ENCODE data around the gene VPS13D. TPM values are rescaled to one million over a fixed set of nuclear protein-coding genes. Genes with fewer than 3 reads are reported as not detected.

VPS13D gene
- total RNA-seq, 1 experiment from 2014 or later = 20.2 TPM

GRCh38 chr1:12287869-12288268 is 58.0 kb downstream of the VPS13D start:
- Mint-ChIP-seq H3K9me3 (no peaks in the 10 kb centered on the region), H3K4me1 (no peaks in the 10 kb centered on the region), H3K27ac (no peak overlapping the region)

More at GRCh38 chr1:12287869-12288268, 58.0 kb downstream of the VPS13D start:
- H3K18ac ChIP-seq (ENCODE audit: insufficient read length, low read depth, low read length) = no peak overlapping the region
- H3T11ph ChIP-seq (ENCODE audit: low read length) = no peak overlapping the region
- no peak overlapping the region for H3K4me2 ChIP-seq (ENCODE audit: insufficient read depth, insufficient read length, low read length)
- H2BK20ac ChIP-seq (ENCODE audit: low read depth, low read length, poor library complexity, severe bottlenecking) = no peak overlapping the region
- H4K8ac ChIP-seq (replicated peaks; ENCODE audit: insufficient read length, low read depth, low read length) = no peak overlapping the region
- H3K23ac ChIP-seq (ENCODE audit: insufficient read length, low read depth, low read length) = no peak overlapping the region
- no peaks in the 10 kb centered on the region for H3K27me3 ChIP-seq (ENCODE audit: insufficient read depth, low read length)
- H4K91ac ChIP-seq (ENCODE audit: insufficient read length, low read depth, low read length) = no peak overlapping the region
- no peaks in the 10 kb centered on the region for H3K79me2 ChIP-seq (ENCODE audit: insufficient read depth, low read length)
- Mint-ChIP-seq H3K27me3 (ENCODE audit: low read depth) (no peaks in the 10 kb centered on the region), H3K36me3 (ENCODE audit: insufficient read depth in 1 of 3, low read depth in 3 of 3) (peaks cover 0 to 37% (median 9%) of the 10 kb centered on the region in 3 experiments; a peak in 4 of 7 replicates), H3K4me3 (no peak overlapping the region)
- H2BK12ac ChIP-seq (ENCODE audit: insufficient read length, low read depth, low read length) = no peak overlapping the region
- no CpG with 5 or more reads among the region's 3 CpGs for WGBS (ENCODE audit: extremely low coverage, insufficient read length, low lambda C conversion rate)
- no peak overlapping the region for H2BK15ac ChIP-seq (ENCODE audit: low read depth, low read length)
- H3K4ac ChIP-seq (ENCODE audit: low read depth, low read length) = no peak overlapping the region
- no peak overlapping the region for H4K5ac ChIP-seq (ENCODE audit: insufficient read length, low read depth, low read length)
- no peak overlapping the region for H3K27ac ChIP-seq (ENCODE audit: insufficient read length, low read depth, low read length)
- H2BK120ac ChIP-seq (ENCODE audit: low read depth, low read length, poor library complexity, severe bottlenecking) = no peak overlapping the region
- H3K9me3 ChIP-seq (ENCODE audit: control insufficient read depth, low read depth, low read length) = no peaks in the 10 kb centered on the region
- H2AFZ ChIP-seq (ENCODE audit: low read length) = no peak overlapping the region
- H3K56ac ChIP-seq (ENCODE audit: insufficient read length, low read depth, low read length) = no peak overlapping the region
- no peak for DNase-seq
- no peak overlapping the region for H3K9ac ChIP-seq (ENCODE audit: extremely low read depth, insufficient read length, low read length)
- no peaks in the 10 kb centered on the region for H3K4me1 ChIP-seq (ENCODE audit: insufficient read depth, low read length)
- no peak overlapping the region for H2BK5ac ChIP-seq (ENCODE audit: insufficient read length, low read length)
- H2AK5ac ChIP-seq (ENCODE audit: insufficient read length, low read length) = no peak overlapping the region
- no peak for TF ChIP-seq CTCF (conservative IDR thresholded peaks at IDR 0.05)
- no peaks in the 10 kb centered on the region for H3K79me1 ChIP-seq (ENCODE audit: insufficient read depth, low read depth, low read length, poor library complexity, severe bottlenecking)
- H3K14ac ChIP-seq (ENCODE audit: insufficient read depth, low read length) = no peak overlapping the region
- no peaks in the 10 kb centered on the region for H4K20me1 ChIP-seq (ENCODE audit: control insufficient read depth, insufficient read depth, insufficient read length)
- no peaks in the 10 kb centered on the region for H3K23me2 ChIP-seq (ENCODE audit: insufficient read length, low read depth, low read length, poor library complexity, severe bottlenecking)

All from H9 (cell line).